GM18511 (cell line): ENCODE measurements around the gene CILP.

Experiments used
- ATAC-seq: cut with Tn5 transposase; IDR thresholded peaks from one replicate; pipeline ENCODE4 v1.9.1; 2021; ENCODE audit warnings: mild to moderate bottlenecking, moderate library complexity; ENCODE audit not compliant: unreplicated experiment

The CILP gene

DNA sequence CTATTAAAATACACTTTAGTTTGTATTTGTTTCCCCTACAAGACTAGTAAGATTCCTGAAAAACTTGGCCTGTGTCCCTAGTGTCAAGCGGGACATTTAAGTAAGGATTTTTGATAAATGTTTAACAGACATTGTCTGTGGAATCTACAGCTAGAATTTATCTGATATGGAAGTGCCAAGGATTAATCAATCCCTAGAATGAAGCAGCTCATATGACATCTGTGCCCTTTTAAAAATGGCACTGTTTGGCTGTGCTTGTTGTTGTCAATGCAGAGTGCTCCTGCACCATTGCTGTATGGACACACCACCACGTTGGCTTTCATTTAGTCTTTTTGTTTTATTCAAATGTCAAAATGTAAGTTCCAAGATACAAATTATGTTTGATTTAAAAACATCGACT, 63.4 kb downstream of the CILP start:
- no peak for ATAC-seq

DNA sequence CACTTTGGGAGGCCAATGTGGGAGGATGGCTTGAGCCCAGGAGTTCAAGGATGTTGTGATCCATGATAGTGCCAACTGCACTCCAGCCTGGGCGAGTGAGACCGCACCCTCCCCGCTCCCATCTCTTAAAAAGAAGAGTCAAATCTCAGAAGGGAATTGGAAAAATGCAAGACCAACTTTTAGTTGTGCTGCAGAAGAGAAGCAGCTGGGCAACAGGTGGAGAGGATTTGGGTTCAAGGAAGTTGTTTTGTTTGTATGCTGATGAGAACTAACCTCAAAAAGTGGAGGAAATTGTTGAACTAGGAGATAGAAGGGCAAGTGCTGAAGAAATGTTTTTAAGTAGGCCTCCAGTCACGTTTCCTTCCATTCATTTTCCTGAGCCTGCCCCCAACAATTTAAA, 64.8 kb downstream of the CILP start:
- no peak for ATAC-seq
